PFSK-1 (cell line): ENCODE measurements around the gene FCHO1.

ENCODE experiments used
- FOXP2 ChIP-seq: optimal IDR thresholded peaks from 2 replicates; pipeline ENCODE3; 2011; ENCODE audit warnings: borderline replicate concordance, control low read depth, inconsistent platforms; ENCODE audit not compliant: insufficient read depth; ENCODE audit errors: extremely low read length, extremely low read depth
- POLR2AphosphoS5 ChIP-seq: IDR thresholded peaks from 2 replicates; pipeline ENCODE4 v1.6.1; 2012; ENCODE audit warnings: low read depth, mild to moderate bottlenecking, control low read depth, low read length, moderate library complexity
- SIN3A ChIP-seq: IDR thresholded peaks from 2 replicates; pipeline ENCODE4 v1.6.1; 2012; ENCODE audit warnings: mild to moderate bottlenecking, low read length, moderate library complexity, borderline replicate concordance; ENCODE audit not compliant: insufficient read depth
- TAF1 ChIP-seq: IDR thresholded peaks from 2 replicates; pipeline ENCODE4 v1.6.1; 2012; ENCODE audit warnings: low read length, control low read depth, borderline replicate concordance; ENCODE audit not compliant: insufficient read depth
- TF ChIP-seq, protein P1 (sequence below), 2 experiments: IDR thresholded peaks; 2 replicates each; pipeline versions ENCODE4 v1.6.1 to v1.8.0; 2011 to 2012; ENCODE audit warnings: low read depth in 2 of 2, low read length in 2 of 2, control low read depth in 1 of 2, inconsistent platforms in 1 of 2, mild to moderate bottlenecking in 1 of 2, moderate library complexity in 1 of 2; ENCODE audit not compliant: insufficient read depth in 1 of 2

FCHO1 gene

DNA sequence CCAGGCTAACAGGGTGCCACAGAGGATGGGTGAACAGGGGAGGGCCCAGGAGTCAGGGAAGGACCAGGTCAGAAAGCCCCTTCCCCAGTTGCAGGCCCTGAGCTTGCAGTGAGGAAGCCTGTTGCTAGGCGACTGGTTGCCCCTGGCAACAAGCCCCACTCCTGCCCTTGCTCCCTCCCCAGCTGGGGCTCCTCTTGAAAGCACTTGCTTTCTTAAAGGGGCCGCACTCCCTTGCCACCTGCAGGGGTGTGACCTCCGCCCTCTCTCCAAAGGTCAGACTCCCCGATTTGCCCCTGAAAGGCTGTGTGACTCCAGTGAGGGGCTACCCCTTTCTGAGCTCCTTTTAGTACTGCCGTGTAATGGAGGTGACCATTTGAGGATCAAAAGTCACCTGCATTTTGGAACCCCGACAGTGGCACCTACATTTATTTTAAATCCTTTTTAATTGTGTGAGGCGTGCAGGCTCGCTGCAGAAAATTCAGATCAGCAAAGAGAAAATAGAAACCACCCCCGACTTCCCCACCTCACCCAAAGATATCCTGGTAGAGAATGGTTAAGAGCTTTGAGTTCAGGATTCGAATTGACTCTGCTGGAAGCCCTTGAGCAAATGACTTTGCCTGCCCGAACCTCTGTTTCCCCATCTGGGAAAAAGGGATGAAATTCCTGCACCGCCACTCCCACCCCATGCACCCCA is 4.8 kb downstream of the FCHO1 start:
- TF ChIP-seq FOXP2 (no peak), POLR2AphosphoS5 (no peak), TAF1 (no peak), SIN3A (no peak)
- TF ChIP-seq, protein P1, sequence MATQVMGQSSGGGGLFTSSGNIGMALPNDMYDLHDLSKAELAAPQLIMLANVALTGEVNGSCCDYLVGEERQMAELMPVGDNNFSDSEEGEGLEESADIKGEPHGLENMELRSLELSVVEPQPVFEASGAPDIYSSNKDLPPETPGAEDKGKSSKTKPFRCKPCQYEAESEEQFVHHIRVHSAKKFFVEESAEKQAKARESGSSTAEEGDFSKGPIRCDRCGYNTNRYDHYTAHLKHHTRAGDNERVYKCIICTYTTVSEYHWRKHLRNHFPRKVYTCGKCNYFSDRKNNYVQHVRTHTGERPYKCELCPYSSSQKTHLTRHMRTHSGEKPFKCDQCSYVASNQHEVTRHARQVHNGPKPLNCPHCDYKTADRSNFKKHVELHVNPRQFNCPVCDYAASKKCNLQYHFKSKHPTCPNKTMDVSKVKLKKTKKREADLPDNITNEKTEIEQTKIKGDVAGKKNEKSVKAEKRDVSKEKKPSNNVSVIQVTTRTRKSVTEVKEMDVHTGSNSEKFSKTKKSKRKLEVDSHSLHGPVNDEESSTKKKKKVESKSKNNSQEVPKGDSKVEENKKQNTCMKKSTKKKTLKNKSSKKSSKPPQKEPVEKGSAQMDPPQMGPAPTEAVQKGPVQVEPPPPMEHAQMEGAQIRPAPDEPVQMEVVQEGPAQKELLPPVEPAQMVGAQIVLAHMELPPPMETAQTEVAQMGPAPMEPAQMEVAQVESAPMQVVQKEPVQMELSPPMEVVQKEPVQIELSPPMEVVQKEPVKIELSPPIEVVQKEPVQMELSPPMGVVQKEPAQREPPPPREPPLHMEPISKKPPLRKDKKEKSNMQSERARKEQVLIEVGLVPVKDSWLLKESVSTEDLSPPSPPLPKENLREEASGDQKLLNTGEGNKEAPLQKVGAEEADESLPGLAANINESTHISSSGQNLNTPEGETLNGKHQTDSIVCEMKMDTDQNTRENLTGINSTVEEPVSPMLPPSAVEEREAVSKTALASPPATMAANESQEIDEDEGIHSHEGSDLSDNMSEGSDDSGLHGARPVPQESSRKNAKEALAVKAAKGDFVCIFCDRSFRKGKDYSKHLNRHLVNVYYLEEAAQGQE (IDR thresholded peaks at IDR 0.05; ENCODE audit: insufficient read depth in 1 of 2, low read depth in 2 of 2, low read length in 2 of 2): no peak

DNA sequence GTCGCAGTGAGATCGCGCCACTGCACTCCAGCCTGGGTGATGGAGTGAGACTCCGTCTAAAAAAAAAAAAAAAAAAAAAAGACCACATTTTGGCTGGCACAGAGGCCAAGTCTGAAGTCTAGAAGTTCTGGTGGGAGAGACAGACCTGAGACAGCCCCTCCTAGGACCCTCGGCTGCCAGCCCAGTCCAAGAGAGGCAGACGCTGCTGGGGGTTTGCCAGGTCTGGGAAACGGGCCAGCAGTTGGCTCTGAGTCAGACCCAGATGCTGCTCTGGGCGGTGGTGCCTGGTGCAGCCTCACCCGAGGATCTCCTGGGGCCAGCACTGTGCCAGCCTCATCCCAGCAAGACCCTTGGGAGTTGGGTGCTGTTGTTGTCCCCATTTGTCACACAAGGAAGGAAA is 5.8 kb downstream of the FCHO1 start:
- TF ChIP-seq FOXP2 (no peak), SIN3A (no peak), TAF1 (no peak), POLR2AphosphoS5 (no peak)
- TF ChIP-seq, protein P1 (IDR thresholded peaks at IDR 0.05; ENCODE audit: insufficient read depth in 1 of 2, low read depth in 2 of 2, low read length in 2 of 2): no peak

DNA sequence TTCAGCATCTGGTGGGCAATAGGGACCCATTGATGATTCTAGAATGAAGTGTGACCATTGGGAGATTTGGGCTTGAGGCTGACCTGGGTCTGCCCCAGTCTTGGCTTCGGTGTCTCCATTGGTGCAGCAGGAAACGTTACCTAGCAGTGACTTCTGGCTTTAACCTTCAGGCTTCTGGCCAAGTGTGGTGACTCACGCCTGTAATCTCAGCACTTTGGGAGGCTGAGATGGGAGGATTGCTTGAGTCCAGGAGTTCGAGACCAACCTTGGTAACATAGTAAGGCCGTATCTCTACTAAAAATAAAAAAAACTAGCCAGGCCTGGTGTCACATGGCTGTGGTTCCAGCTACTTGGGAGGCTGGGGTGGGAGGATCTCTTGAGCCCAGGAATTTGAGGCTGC is 7.2 kb downstream of the FCHO1 start:
- TF ChIP-seq POLR2AphosphoS5 (no peak), SIN3A (no peak), FOXP2 (no peak), TAF1 (no peak)
- TF ChIP-seq, protein P1 (IDR thresholded peaks at IDR 0.05; ENCODE audit: insufficient read depth in 1 of 2, low read depth in 2 of 2, low read length in 2 of 2): no peak

DNA sequence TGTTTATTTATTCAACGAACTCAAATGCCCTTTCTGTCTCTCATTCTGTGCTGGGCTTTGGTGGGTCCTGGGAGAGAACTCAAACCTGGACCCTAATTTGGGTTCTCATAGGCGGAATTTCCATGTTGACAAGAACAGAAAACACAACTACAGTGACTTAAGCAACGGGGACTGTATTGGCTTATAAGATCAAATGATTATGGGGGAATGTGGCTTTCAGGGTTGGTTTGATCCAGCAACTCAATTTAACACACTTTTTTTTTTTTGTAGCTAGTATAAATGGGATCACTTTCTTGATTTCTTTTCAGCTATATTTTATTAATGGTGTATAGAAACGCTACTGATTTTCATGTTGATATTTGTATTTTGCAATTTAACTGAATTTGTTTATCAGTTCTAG is 9.9 kb downstream of the FCHO1 start:
- TF ChIP-seq FOXP2 (no peak), POLR2AphosphoS5 (no peak), SIN3A (no peak), TAF1 (no peak)
- TF ChIP-seq, protein P1 (IDR thresholded peaks at IDR 0.05; ENCODE audit: insufficient read depth in 1 of 2, low read depth in 2 of 2, low read length in 2 of 2): no peak
